GM12878 (cell line): Measurements from ENCODE around the gene LRRC75B. TPM values are rescaled to one million over a fixed set of nuclear protein-coding genes. Genes with fewer than 3 reads are reported as not detected.

Experiments used
- ATAC-seq: fragments of 200-7000 bp; cut with Tn5 transposase; 3 replicates; pipeline ENCODE4 v1.9.1; 2020; ENCODE audit warnings: mild to moderate bottlenecking, moderate library complexity
- BruUV-seq: library from RNA; stranded (reverse); fragments of 400-500 nt; replicated peaks from 2 replicates; lab custom pipeline; 2021; lab: Mats Ljungman, UMichigan
- CTCF ChIA-PET: fragments of 300-600 bp; sonication (Branson Sonifier 250); formaldehyde crosslinking; extraction: SDS; loops from one replicate; lab custom pipeline; 2021; ENCODE audit warnings: inconsistent platforms; lab: Yijun Ruan, JAX
- POLR2A ChIA-PET: fragments of 350-600 bp; formaldehyde crosslinking; extraction: SDS; loops from one replicate; lab custom pipeline; 2021; ENCODE audit warnings: inconsistent platforms; lab: Charles Lee
- RAD21 ChIA-PET: fragments of 300-600 bp; sonication (Branson Sonifier 250); formaldehyde crosslinking; loops from one replicate; lab custom pipeline; 2023; ENCODE audit warnings: antibody characterized with exemption; ENCODE audit not compliant: unreplicated experiment; lab: Charles Lee
- SMC1A ChIA-PET: fragments of 300-600 bp; sonication (Branson Sonifier 250); formaldehyde crosslinking; loops from one replicate; lab custom pipeline; 2023; ENCODE audit not compliant: unreplicated experiment, uncharacterized antibody; lab: Charles Lee
- DNase-seq: peaks from one replicate; pipeline ENCODE4 v3.0.0-alpha.2; 2011; ENCODE audit warnings: low read depth, low spot score
- FAIRE-seq: peaks from 3 replicates; lab custom pipeline; 2011; peaks lifted over from hg19 to GRCh38; lab: Jason Lieb, UNC
- H2AFZ ChIP-seq: 2 replicates; pipeline ENCODE4 v1.6.0; 2011; ENCODE audit warnings: low read depth, low read length, control low read depth; ENCODE audit not compliant: control insufficient read depth
- H3K27ac ChIP-seq: 2 replicates; pipeline ENCODE4 v1.5.1; 2011; ENCODE audit warnings: control low read depth; ENCODE audit not compliant: control insufficient read depth, insufficient read depth
- H3K27me3 ChIP-seq, 2 experiments: replicated peaks in 1 of 2; 2 replicates each; pipeline versions ENCODE4 v1.6.0 to v1.6.1; 2011; ENCODE audit warnings: low read length in 1 of 2; ENCODE audit not compliant: control insufficient read depth in 2 of 2, insufficient read depth in 2 of 2
- H3K36me3 ChIP-seq, 2 experiments: 2 replicates each; pipeline ENCODE4 v1.5.1; 2011; ENCODE audit warnings: low read length in 1 of 2; ENCODE audit not compliant: control insufficient read depth in 2 of 2, insufficient read depth in 2 of 2
- H3K4me1 ChIP-seq: 2 replicates; pipeline ENCODE4 v1.6.1; 2011; ENCODE audit warnings: mild to moderate bottlenecking, low read length, moderate library complexity, mixed read lengths; ENCODE audit not compliant: control insufficient read depth, insufficient read depth
- H3K4me2 ChIP-seq: 2 replicates; pipeline ENCODE4 v1.6.0; 2011; ENCODE audit warnings: control low read depth; ENCODE audit not compliant: control insufficient read depth, insufficient read depth
- H3K4me3 ChIP-seq: fragments of 200-600 bp; sonication (generic); 2 replicates; pipeline ENCODE4 v1.5.1; 2016
- H3K79me2 ChIP-seq: 2 replicates; pipeline ENCODE4 v1.6.0; 2011; ENCODE audit warnings: low read length; ENCODE audit not compliant: control insufficient read depth, insufficient read depth
- H3K9ac ChIP-seq: 2 replicates; pipeline ENCODE4 v1.8.0; 2011; ENCODE audit warnings: low read length, control low read depth, mixed read lengths; ENCODE audit not compliant: control insufficient read depth, insufficient read depth
- H3K9me3 ChIP-seq: replicated peaks from 3 replicates; pipeline ENCODE4 v1.5.1; 2011; ENCODE audit warnings: mild to moderate bottlenecking, low read length; ENCODE audit not compliant: control insufficient read depth, insufficient read depth
- H4K20me1 ChIP-seq: 2 replicates; pipeline ENCODE4 v1.6.0; 2011; ENCODE audit not compliant: control insufficient read depth, insufficient read depth
- ATF2 ChIP-seq: IDR thresholded peaks from 2 replicates; pipeline ENCODE4 v1.6.1; 2012; ENCODE audit warnings: low read length, inconsistent platforms
- BCL11A ChIP-seq: IDR thresholded peaks from 2 replicates; pipeline ENCODE4 v1.6.1; 2011; ENCODE audit warnings: low read depth, low read length
- NRF1 ChIP-seq: conservative IDR thresholded peaks from 2 replicates; pipeline ENCODE4 v1.6.1; 2011; ENCODE audit warnings: mild to moderate bottlenecking, low read depth, low read length, improper control_type of control experiment
- POLR2AphosphoS5 ChIP-seq: IDR thresholded peaks from 2 replicates; pipeline ENCODE4 v1.6.1; 2011; ENCODE audit warnings: mild to moderate bottlenecking, low read length, inconsistent platforms
- WGBS: methylation state at CpG from one replicate; pipeline ENCODE4 v1.1.6; 2016; ENCODE audit warnings: low lambda C conversion rate; ENCODE audit not compliant: insufficient replicate concordance, insufficient coverage; ENCODE audit errors: missing lambda C conversion rate; 5-methylcytosine and 5-hydroxymethylcytosine counted together
- in situ Hi-C: fragments of 300-500 bp; cut with MboI; formaldehyde crosslinking; loops from 9 replicates; pipeline ENCODE4 v1.14.3; 2018; ENCODE audit warnings: mixed read lengths
- intact Hi-C: fragments of 100-400 bp; cut with micrococcal nuclease; formaldehyde crosslinking; loops from one replicate; pipeline ENCODE4 v1.14.2; 2022; ENCODE audit not compliant: unreplicated experiment
- polyA plus RNA-seq, 11 experiments: library from polyadenylated mRNA; depleted of rRNA in 4 of 11; unstranded in 6 of 11; stranded (reverse) in 5 of 11; fragments of >200 nt; fragmentation: Nextera tagmentation in 4 of 11; fragmentation: Illumina TruSeq in 1 of 11; extraction: Ambion mirVana in 4 of 11; extraction: Trizol in 1 of 11; gene quantifications; 1 replicate in 1 of 11; 2 replicates in 10 of 11; pipeline versions ENCODE4 v1.2.1 to v1.2.3, GENCODE V29; 2011 to 2016; ENCODE audit warnings: inconsistent platforms in 2 of 11, missing spikeins in 2 of 11, low read depth in 1 of 11
- total RNA-seq, 4 experiments: library from RNA; depleted of rRNA in 3 of 4; stranded (reverse); fragments of >200 nt in 3 of 4; fragmentation: Illumina TruSeq in 1 of 4; extraction: Trizol in 1 of 4; gene quantifications; 2 replicates each; pipeline versions ENCODE4 v1.2.1 to v1.2.3, GENCODE V29; 2013 to 2021

LRRC75B gene
- total and polyA plus RNA-seq, 10 of the 15 experiments (the other 5 are each of a cell fraction or from before 2014, with no cell fraction given), result 0.09 to 0.98 (median 0.11) TPM; not detected in 3

GRCh38 chr22:24553597-24554312 is 39.1 kb downstream of the LRRC75B start:
- no peaks in the 10 kb centered on the region for H4K20me1 ChIP-seq
- ChIA-PET POLR2A (interaction anchor here (1.0 to 2.5 kb wide), 5 partner anchors 10 to 24 kb away, joined by 3 to 42 read pairs (median 3); no protein-coding TSS in a partner anchor), RAD21 (interaction anchor here (0.9 to 2.1 kb wide), 8 partner anchors 10 to 126 kb away, joined by 3 to 8 read pairs (median 4); partner anchors contain the start of gene ADORA2A), SMC1A (interaction anchor here (1.1 to 2.2 kb wide), 8 partner anchors 10 to 224 kb away, joined by 3 to 7 read pairs (median 4); no protein-coding TSS in a partner anchor)
- H3K36me3 ChIP-seq, result peaks cover 3 to 4% of the 10 kb centered on the region in 2 experiments; a peak in 3 of 4 replicates
- no peaks in the 10 kb centered on the region for H3K27me3 ChIP-seq
- H3K4me3 ChIP-seq, result peak overlapping the region; percentile 99
- in situ Hi-C loops, result no loop called here
- 9% methylated on average over 12 of the region's 12 CpGs for WGBS
- H3K27ac ChIP-seq, result peak overlapping the region; percentile 91
- H2AFZ ChIP-seq, result no peak overlapping the region
- DNase-seq, result no peak
- H3K4me2 ChIP-seq, result peak overlapping the region; percentile 94
- peaks cover 75% of the 10 kb centered on the region for H3K79me2 ChIP-seq
- TF ChIP-seq ATF2 (no peak), NRF1 (no peak), BCL11A (0 out of 2 replicates have a peak, but pooled peaks have one; percentile 8), POLR2AphosphoS5 (peak; percentile 40; the same call in 1 of the 2 replicates)
- TF ChIP-seq, all 136 proteins: peak for 2
- BruUV-seq, result no TSS peak
- Histone ChIP-seq H3K9me3 (no peaks in the 10 kb centered on the region), H3K9ac (peak overlapping the region; percentile 94), H3K4me1 (peaks cover 10% of the 10 kb centered on the region)
- FAIRE-seq (no peak), ATAC-seq (no peak)
- CTCF ChIA-PET, result interaction anchor here (0.7 to 1.5 kb wide), 4 partner anchors 9 to 148 kb away, joined by 3 to 6 read pairs (median 4); no protein-coding TSS in a partner anchor
- intact Hi-C loops, result no loop called here
